Ovary (tissue), 3 donors: ENCODE results near the gene PDCD4.

Experiments used
- EP300 ChIP-seq: sonication (generic); formaldehyde crosslinking; IDR thresholded peaks from one replicate; pipeline ENCODE4 v1.6.1; 2017; ENCODE audit warnings: antibody characterized with exemption
- POLR2A ChIP-seq: fragments of 450-650 bp; IDR thresholded peaks from one replicate; pipeline ENCODE4 v1.6.1; 2017; ENCODE audit warnings: antibody characterized with exemption, mild to moderate bottlenecking, moderate library complexity
- TF ChIP-seq, protein P1 (sequence below), 3 donors: fragments of 450-650 bp in 2 of 3; fragments of 200-600 bp in 1 of 3; IDR thresholded peaks; one replicate each; pipeline versions ENCODE4 v1.5.1 to v1.8.0; 2016 to 2022; ENCODE audit warnings: antibody characterized with exemption in 3 of 3, mild to moderate bottlenecking in 1 of 3
- donor health status: DM: no; HTN: no; CAD: no.

DNA sequence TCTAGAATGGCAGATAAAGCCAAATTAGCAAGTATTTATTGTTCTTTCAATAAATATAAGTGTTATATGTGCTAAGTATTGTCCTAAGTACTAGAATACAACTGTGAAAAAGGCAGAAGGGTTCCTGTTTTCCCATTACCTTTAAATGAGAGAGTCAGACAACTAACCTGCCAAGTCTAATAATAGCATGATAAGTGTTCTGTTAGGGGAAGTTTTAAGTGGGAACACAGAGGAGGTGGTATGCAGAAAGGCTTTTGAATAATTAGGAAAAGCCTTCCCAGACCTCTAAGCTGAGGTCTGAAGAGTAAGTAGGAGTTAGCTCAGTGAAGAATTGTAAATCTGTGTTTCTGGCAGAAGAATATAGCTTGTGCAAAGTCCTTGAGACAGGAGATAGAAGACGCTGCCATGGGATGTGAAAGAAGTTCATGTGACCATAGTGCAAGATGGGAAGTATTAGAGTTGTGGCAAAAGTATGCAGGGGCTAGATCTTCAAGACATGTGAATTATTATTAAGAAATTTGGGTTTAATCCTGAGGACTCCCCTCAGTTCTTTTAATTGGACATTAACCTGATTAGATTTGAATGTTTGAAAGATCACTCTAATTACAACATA lies 60.1 kb downstream of the PDCD4 start:
- TF ChIP-seq POLR2A (no peak), EP300 (no peak)
- TF ChIP-seq, protein P1, sequence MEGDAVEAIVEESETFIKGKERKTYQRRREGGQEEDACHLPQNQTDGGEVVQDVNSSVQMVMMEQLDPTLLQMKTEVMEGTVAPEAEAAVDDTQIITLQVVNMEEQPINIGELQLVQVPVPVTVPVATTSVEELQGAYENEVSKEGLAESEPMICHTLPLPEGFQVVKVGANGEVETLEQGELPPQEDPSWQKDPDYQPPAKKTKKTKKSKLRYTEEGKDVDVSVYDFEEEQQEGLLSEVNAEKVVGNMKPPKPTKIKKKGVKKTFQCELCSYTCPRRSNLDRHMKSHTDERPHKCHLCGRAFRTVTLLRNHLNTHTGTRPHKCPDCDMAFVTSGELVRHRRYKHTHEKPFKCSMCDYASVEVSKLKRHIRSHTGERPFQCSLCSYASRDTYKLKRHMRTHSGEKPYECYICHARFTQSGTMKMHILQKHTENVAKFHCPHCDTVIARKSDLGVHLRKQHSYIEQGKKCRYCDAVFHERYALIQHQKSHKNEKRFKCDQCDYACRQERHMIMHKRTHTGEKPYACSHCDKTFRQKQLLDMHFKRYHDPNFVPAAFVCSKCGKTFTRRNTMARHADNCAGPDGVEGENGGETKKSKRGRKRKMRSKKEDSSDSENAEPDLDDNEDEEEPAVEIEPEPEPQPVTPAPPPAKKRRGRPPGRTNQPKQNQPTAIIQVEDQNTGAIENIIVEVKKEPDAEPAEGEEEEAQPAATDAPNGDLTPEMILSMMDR (IDR thresholded peaks at IDR 0.05) = no peak
